ENCODE measurements around the gene EPS8L2.

The EPS8L2 gene

DNA sequence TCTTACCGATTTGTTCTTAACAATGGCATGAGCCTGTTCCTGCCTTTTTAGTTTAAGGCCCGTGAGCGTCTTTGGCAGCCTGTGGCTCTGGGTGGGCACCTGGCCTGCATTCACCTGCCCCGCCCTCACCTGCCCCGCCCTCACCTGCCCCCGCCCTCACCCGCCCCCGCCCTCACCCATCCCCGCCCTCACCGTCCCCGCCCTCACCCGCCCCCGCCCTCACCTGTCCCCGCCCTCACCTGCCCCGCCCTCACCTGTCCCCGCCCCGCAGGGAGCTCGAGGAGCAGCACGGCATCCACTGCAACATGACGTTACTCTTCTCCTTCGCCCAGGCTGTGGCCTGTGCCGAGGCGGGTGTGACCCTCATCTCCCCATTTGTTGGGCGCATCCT is 57.0 kb downstream of the EPS8L2 start:
- Histone ChIP-seq H3K27ac (ENCODE audit: extremely low read depth, low read depth, low read length) (no peak overlapping the region), H3K4me3 (ENCODE audit: low read depth, low read length) (no peak overlapping the region), H3K36me3 (ENCODE audit: control insufficient read depth in 2 of 2, insufficient read depth in 1 of 2, low read length in 2 of 2) (peaks cover 4 to 91% of the 10 kb centered on the region in 2 experiments; a peak in 2 of 3 replicates), H3K4me1 (ENCODE audit: control insufficient read depth, insufficient read depth, low read length) (no peaks in the 10 kb centered on the region), H3K9me3 (ENCODE audit: control insufficient read depth, insufficient read depth, low read depth, low read length) (no peaks in the 10 kb centered on the region)
- CTCF ChIA-PET: interaction anchor here (0.6 to 0.7 kb wide), 2 partner anchors 32 to 108 kb away, joined by 3 to 4 read pairs; no protein-coding TSS in a partner anchor
- POLR2A ChIA-PET: interaction anchor here (1.2 to 1.6 kb wide), 3 partner anchors 9 to 33 kb away, joined by 3 to 8 read pairs (median 4); partner anchors contain the start of gene TALDO1
- no peak for TF ChIP-seq ZBTB21 (tag by site-specific recombination; IDR thresholded peaks at IDR 0.05)
- peak; percentile 87; the same call in 1 of the 2 replicates for TF ChIP-seq KLF8 (tag by site-specific recombination; IDR thresholded peaks at IDR 0.05)
- TF ChIP-seq EGR2 (tag by site-specific recombination; IDR thresholded peaks at IDR 0.05; ENCODE audit: low read depth): no peak
- TF ChIP-seq ZNF544 (tag by site-specific recombination; IDR thresholded peaks at IDR 0.05): no peak

GRCh38 chr11:763549-764321 is 57.7 kb downstream of the EPS8L2 start:
- no peak overlapping the region for H3K27ac ChIP-seq (ENCODE audit: extremely low read depth, low read depth, low read length)
- no peaks in the 10 kb centered on the region for H3K9me3 ChIP-seq (ENCODE audit: control insufficient read depth, insufficient read depth, low read depth, low read length)
- no peaks in the 10 kb centered on the region for H3K4me1 ChIP-seq (ENCODE audit: control insufficient read depth, insufficient read depth, low read length)
- no peak overlapping the region for H3K4me3 ChIP-seq (ENCODE audit: low read depth, low read length)
- H3K36me3 ChIP-seq (ENCODE audit: control insufficient read depth in 2 of 2, insufficient read depth in 1 of 2, low read length in 2 of 2): peaks cover 4 to 85% of the 10 kb centered on the region in 2 experiments; a peak in 2 of 3 replicates
- ChIA-PET POLR2A (interaction anchor here (0.6 to 1.9 kb wide), 9 partner anchors 10 to 178 kb away, joined by 3 to 9 read pairs (median 4); partner anchors contain the start of genes GATD1 and RPLP2), CTCF (interaction anchor here (0.7 to 1.0 kb wide), 4 partner anchors 10 to 100 kb away, joined by 3 to 4 read pairs (median 3); no protein-coding TSS in a partner anchor)
- TF ChIP-seq ZNF133 (tag by site-specific recombination; IDR thresholded peaks at IDR 0.05) (no peak), SCRT2 (tag by site-specific recombination; IDR thresholded peaks at IDR 0.05) (peak; percentile 50), SCRT1 (tag by site-specific recombination; IDR thresholded peaks at IDR 0.05; ENCODE audit: borderline replicate concordance) (0 out of 2 replicates have a peak, but pooled peaks have one; percentile 18), ZNF600 (tag by site-specific recombination; IDR thresholded peaks at IDR 0.05) (peak; percentile 67; the same call in 1 of the 2 replicates), ZNF791 (tag by site-specific recombination; IDR thresholded peaks at IDR 0.05) (no peak), ZNF174 (tag by site-specific recombination; IDR thresholded peaks at IDR 0.05) (no peak), ZNF580 (tag by site-specific recombination; IDR thresholded peaks at IDR 0.05) (no peak)

DNA sequence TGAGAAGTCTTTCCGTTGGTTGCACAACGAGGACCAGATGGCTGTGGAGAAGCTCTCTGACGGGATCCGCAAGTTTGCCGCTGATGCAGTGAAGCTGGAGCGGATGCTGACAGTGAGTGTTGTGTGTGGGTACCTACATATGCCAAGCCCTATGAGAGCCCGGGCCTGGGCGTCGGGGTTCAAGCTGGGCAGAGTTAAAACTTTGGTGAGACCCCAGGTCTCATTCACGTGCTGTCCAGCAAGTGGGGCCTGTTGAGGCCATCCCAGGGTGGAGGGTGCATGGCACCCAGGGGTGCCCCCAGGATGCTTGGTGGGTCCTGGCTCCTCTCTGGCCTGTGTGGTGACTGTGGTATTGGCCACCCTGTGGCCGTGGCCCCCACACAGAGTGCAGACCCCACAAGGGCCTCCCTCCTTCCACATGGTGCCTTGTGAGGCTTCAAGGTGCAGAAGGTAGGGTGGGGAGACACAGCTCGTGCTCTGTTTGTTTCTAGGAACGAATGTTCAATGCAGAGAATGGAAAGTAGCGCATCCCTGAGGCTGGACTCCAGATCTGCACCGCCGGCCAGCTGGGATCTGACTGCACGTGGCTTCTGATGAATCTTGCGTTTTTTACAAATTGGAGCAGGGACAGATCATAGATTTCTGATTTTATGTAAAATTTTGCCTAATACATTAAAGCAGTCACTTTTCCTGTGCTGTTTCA is 58.4 kb downstream of the EPS8L2 start:
- CTCF ChIA-PET: interaction anchor here (0.7 to 1.0 kb wide), 4 partner anchors 9 to 100 kb away, joined by 3 to 4 read pairs (median 3); partner anchors contain the start of genes DEAF1 and TMEM80

More for the DNA sequence above, 58.4 kb downstream of the EPS8L2 start:
- H3K27ac ChIP-seq (ENCODE audit: extremely low read depth, low read depth, low read length): no peak overlapping the region
- no peak for TF ChIP-seq MYNN (tag by site-specific recombination; IDR thresholded peaks at IDR 0.05; ENCODE audit: borderline replicate concordance)
- TF ChIP-seq ZNF791 (tag by site-specific recombination; IDR thresholded peaks at IDR 0.05): no peak
- TF ChIP-seq ZNF423 (tag by site-specific recombination; IDR thresholded peaks at IDR 0.05): peak; percentile 78
- 0 out of 2 replicates have a peak, but pooled peaks have one; percentile 22 for TF ChIP-seq REST (tag by site-specific recombination; IDR thresholded peaks at IDR 0.05)
- H3K4me1 ChIP-seq (ENCODE audit: control insufficient read depth, insufficient read depth, low read length): no peaks in the 10 kb centered on the region
- no peaks in the 10 kb centered on the region for H3K9me3 ChIP-seq (ENCODE audit: control insufficient read depth, insufficient read depth, low read depth, low read length)
- POLR2A ChIA-PET: interaction anchor here (0.9 to 1.9 kb wide), 5 partner anchors 11 to 45 kb away, joined by 3 to 6 read pairs (median 4); partner anchors contain the start of genes GATD1 and RPLP2
- no peak overlapping the region for H3K4me3 ChIP-seq (ENCODE audit: low read depth, low read length)
- peaks cover 4 to 78% of the 10 kb centered on the region in 2 experiments; a peak in 2 of 3 replicates for H3K36me3 ChIP-seq (ENCODE audit: control insufficient read depth in 2 of 2, insufficient read depth in 1 of 2, low read length in 2 of 2)
